ENCODE results near the gene OR2AG1. TPM values are rescaled to one million over a fixed set of nuclear protein-coding genes. Genes with fewer than 3 reads are reported as not detected.

OR2AG1 gene
- total and polyA plus RNA-seq, 7 donors, result not detected

- Histone ChIP-seq H3K4me1 (no peaks in the 10 kb centered on the region), H3K36me3 (no peaks in the 10 kb centered on the region), H3K4me3 (no peak overlapping the region), H3K27me3 (no peaks in the 10 kb centered on the region), H3K27ac (no peak overlapping the region), H3K9me3 (no peaks in the 10 kb centered on the region)
- intact Hi-C loops (cut with DNase I), result no loop called here
- no peak for DNase-seq
- TF ChIP-seq POLR2AphosphoS5 (IDR thresholded peaks at IDR 0.05), result no peak
- no peak for TF ChIP-seq EP300 (IDR thresholded peaks at IDR 0.05)
- no peak for TF ChIP-seq POLR2A (IDR thresholded peaks at IDR 0.05)
- TF ChIP-seq CTCF (IDR thresholded peaks at IDR 0.05), result no peak
- 53 to 76% methylated on average over 1 of the region's 1 CpG for WGBS, 2 donors
Observed at GRCh38 chr11:6817694-6818093, 34.9 kb downstream of the OR2AG1 start.

GRCh38 chr11:6818967-6819366, 36.1 kb downstream of the OR2AG1 start:
- WGBS, 2 donors, result 90 to 92% methylated on average over 5 of the region's 5 CpGs
- TF ChIP-seq EP300 (IDR thresholded peaks at IDR 0.05) (no peak), POLR2AphosphoS5 (IDR thresholded peaks at IDR 0.05) (no peak), CTCF (IDR thresholded peaks at IDR 0.05) (no peak), POLR2A (IDR thresholded peaks at IDR 0.05) (no peak)
- no peaks in the 10 kb centered on the region for H3K36me3 ChIP-seq
- no peaks in the 10 kb centered on the region for H3K27me3 ChIP-seq
- H3K4me3 ChIP-seq, result no peak overlapping the region
- intact Hi-C loops (cut with DNase I), result no loop called here
- H3K27ac ChIP-seq, result no peak overlapping the region
- H3K4me1 ChIP-seq, result no peaks in the 10 kb centered on the region
- DNase-seq, result no peak
- H3K9me3 ChIP-seq, result no peaks in the 10 kb centered on the region

GRCh38 chr11:6824136-6824823, 41.5 kb downstream of the OR2AG1 start:
- no peak for DNase-seq
- intact Hi-C loops (cut with DNase I), result no loop called here
- H3K4me3 ChIP-seq, result no peak overlapping the region
- H3K9me3 ChIP-seq, result no peaks in the 10 kb centered on the region
- no peak overlapping the region for H3K27ac ChIP-seq
- TF ChIP-seq EP300 (IDR thresholded peaks at IDR 0.05) (no peak), POLR2A (IDR thresholded peaks at IDR 0.05) (no peak), POLR2AphosphoS5 (IDR thresholded peaks at IDR 0.05) (no peak), CTCF (IDR thresholded peaks at IDR 0.05) (no peak)
- H3K36me3 ChIP-seq, result no peaks in the 10 kb centered on the region
- WGBS, 2 donors, result 77 to 80% methylated on average over 5 of the region's 5 CpGs
- H3K4me1 ChIP-seq, result no peaks in the 10 kb centered on the region
- H3K27me3 ChIP-seq, result no peaks in the 10 kb centered on the region

- H3K4me3 ChIP-seq, result no peak overlapping the region
- H3K4me1 ChIP-seq, result no peaks in the 10 kb centered on the region
- no peak for DNase-seq
- H3K9me3 ChIP-seq, result no peaks in the 10 kb centered on the region
- no peaks in the 10 kb centered on the region for H3K27me3 ChIP-seq
- TF ChIP-seq EP300 (IDR thresholded peaks at IDR 0.05), result no peak
- no peak for TF ChIP-seq CTCF (IDR thresholded peaks at IDR 0.05)
- no peak for TF ChIP-seq POLR2A (IDR thresholded peaks at IDR 0.05)
- TF ChIP-seq POLR2AphosphoS5 (IDR thresholded peaks at IDR 0.05), result no peak
- intact Hi-C loops (cut with DNase I), result no loop called here
- WGBS, 2 donors, result 70 to 84% methylated on average over 7 of the region's 7 CpGs
- H3K36me3 ChIP-seq, result no peaks in the 10 kb centered on the region
- no peak overlapping the region for H3K27ac ChIP-seq
Observed at GRCh38 chr11:6825231-6825744, 42.5 kb downstream of the OR2AG1 start.

- Histone ChIP-seq H3K27ac (no peak overlapping the region), H3K9me3 (no peaks in the 10 kb centered on the region), H3K4me1 (no peaks in the 10 kb centered on the region), H3K4me3 (no peak overlapping the region), H3K36me3 (no peaks in the 10 kb centered on the region), H3K27me3 (no peaks in the 10 kb centered on the region)
- no peak for DNase-seq
- WGBS, 2 donors, result 86 to 89% methylated on average over 1 of the region's 1 CpG
- TF ChIP-seq CTCF (IDR thresholded peaks at IDR 0.05), result no peak
- no peak for TF ChIP-seq EP300 (IDR thresholded peaks at IDR 0.05)
- no peak for TF ChIP-seq POLR2AphosphoS5 (IDR thresholded peaks at IDR 0.05)
- no peak for TF ChIP-seq POLR2A (IDR thresholded peaks at IDR 0.05)
- intact Hi-C loops (cut with DNase I), result no loop called here
Observed at GRCh38 chr11:6828103-6828502, 45.3 kb downstream of the OR2AG1 start.

All from sigmoid colon (tissue), 7 donors.